Immature natural killer cell (primary cell): ENCODE data around the gene CLSTN2. TPM values are rescaled to one million over a fixed set of nuclear protein-coding genes. Genes with fewer than 3 reads are reported as not detected.

Source experiments
- DNase-seq, 3 donors: peaks; one replicate each; pipeline ENCODE4 v3.0.0; 2022; ENCODE audit warnings: mixed read lengths in 1 of 3
- H3K27ac Mint-ChIP-seq, 6 donors: one replicate each; pipeline ENCODE4 v1.8.0; 2020; ENCODE audit warnings: mixed read lengths in 6 of 6, mild to moderate bottlenecking in 5 of 6, inconsistent platforms in 4 of 6, moderate library complexity in 3 of 6
- H3K27me3 Mint-ChIP-seq, 3 donors: one replicate each; pipeline ENCODE4 v1.8.0; 2020 to 2021; ENCODE audit warnings: low read depth in 3 of 3, mild to moderate bottlenecking in 3 of 3, mixed read lengths in 3 of 3, moderate library complexity in 3 of 3, inconsistent platforms in 1 of 3
- H3K36me3 Mint-ChIP-seq, 3 donors: one replicate each; pipeline ENCODE4 v1.8.0; 2020; ENCODE audit warnings: mixed read lengths in 3 of 3, inconsistent platforms in 2 of 3, mild to moderate bottlenecking in 2 of 3
- H3K4me1 Mint-ChIP-seq, 2 donors: one replicate each; pipeline ENCODE4 v1.8.0; 2020; ENCODE audit warnings: inconsistent platforms in 2 of 2, mild to moderate bottlenecking in 2 of 2, mixed read lengths in 2 of 2, moderate library complexity in 1 of 2
- H3K4me3 Mint-ChIP-seq, 5 donors: one replicate each; pipeline ENCODE4 v1.8.0; 2020; ENCODE audit warnings: mild to moderate bottlenecking in 5 of 5, mixed read lengths in 5 of 5, inconsistent platforms in 3 of 5, moderate library complexity in 3 of 5
- H3K9me3 Mint-ChIP-seq, 6 donors: one replicate each; pipeline ENCODE4 v1.8.0; 2020; ENCODE audit warnings: mild to moderate bottlenecking in 6 of 6, mixed read lengths in 6 of 6, inconsistent platforms in 4 of 6, moderate library complexity in 3 of 6
- polyA plus RNA-seq, 3 donors: library from polyadenylated mRNA; unstranded; fragments of 300-500 nt; fragmentation: Illumina TruSeq; gene quantifications; one replicate each; pipeline ENCODE4 v1.2.3, GENCODE V29; 2021

Gene CLSTN2
- polyA plus RNA-seq, 3 donors from 2014 or later: not detected

- Mint-ChIP-seq H3K27ac (no peak overlapping the region), H3K36me3 (no peaks in the 10 kb centered on the region), H3K9me3 (no peaks in the 10 kb centered on the region), H3K27me3 (peaks cover 0 to 7% (median under 1%) of the 10 kb centered on the region in 3 donors), H3K4me1 (no peaks in the 10 kb centered on the region), H3K4me3 (no peak overlapping the region)
- no peak for DNase-seq
These were observed 18.3 kb downstream of the CLSTN2 start for GRCh38 chr3:139953131-139953910.

GRCh38 chr3:139954146-139954860 lies 19.3 kb downstream of the CLSTN2 start:
- H3K27ac Mint-ChIP-seq: no peak overlapping the region
- no peaks in the 10 kb centered on the region for H3K36me3 Mint-ChIP-seq
- no peak for DNase-seq
- H3K9me3 Mint-ChIP-seq: no peaks in the 10 kb centered on the region
- no peak overlapping the region for H3K4me3 Mint-ChIP-seq
- H3K4me1 Mint-ChIP-seq: no peaks in the 10 kb centered on the region
- peaks cover 0 to 5% (median 3%) of the 10 kb centered on the region in 3 donors for H3K27me3 Mint-ChIP-seq

- no peaks in the 10 kb centered on the region for H3K4me1 Mint-ChIP-seq
- H3K36me3 Mint-ChIP-seq: no peaks in the 10 kb centered on the region
- peaks cover 0 to 4% (median 3%) of the 10 kb centered on the region in 3 donors for H3K27me3 Mint-ChIP-seq
- no peak overlapping the region for H3K4me3 Mint-ChIP-seq
- no peak overlapping the region for H3K27ac Mint-ChIP-seq
- H3K9me3 Mint-ChIP-seq: peaks cover 0 to 1% (median 0%) of the 10 kb centered on the region in 6 donors
- DNase-seq: no peak
These were observed 22.9 kb downstream of the CLSTN2 start for GRCh38 chr3:139957844-139958243.

- H3K27me3 Mint-ChIP-seq: peaks cover 0 to 7% (median 3%) of the 10 kb centered on the region in 3 donors
- DNase-seq: no peak
- H3K4me3 Mint-ChIP-seq: no peak overlapping the region
- no peaks in the 10 kb centered on the region for H3K4me1 Mint-ChIP-seq
- no peaks in the 10 kb centered on the region for H3K9me3 Mint-ChIP-seq
- H3K27ac Mint-ChIP-seq: no peak overlapping the region
- H3K36me3 Mint-ChIP-seq: no peaks in the 10 kb centered on the region
These were observed 34.4 kb downstream of the CLSTN2 start for GRCh38 chr3:139969386-139969785.

- no peaks in the 10 kb centered on the region for H3K9me3 Mint-ChIP-seq
- peaks cover 0 to 7% (median 3%) of the 10 kb centered on the region in 3 donors for H3K27me3 Mint-ChIP-seq
- H3K27ac Mint-ChIP-seq: no peak overlapping the region
- H3K4me3 Mint-ChIP-seq: no peak overlapping the region
- H3K4me1 Mint-ChIP-seq: no peaks in the 10 kb centered on the region
- no peaks in the 10 kb centered on the region for H3K36me3 Mint-ChIP-seq
- DNase-seq: no peak
These were observed 35.5 kb downstream of the CLSTN2 start for GRCh38 chr3:139970526-139970925.

GRCh38 chr3:139974809-139975425 lies 39.9 kb downstream of the CLSTN2 start:
- Mint-ChIP-seq H3K27ac (no peak overlapping the region), H3K4me1 (no peaks in the 10 kb centered on the region)

GRCh38 chr3:139975594-139976365 lies 40.8 kb downstream of the CLSTN2 start:
- DNase-seq: no peak
- Mint-ChIP-seq H3K27me3 (peaks cover 0 to 5% (median 0%) of the 10 kb centered on the region in 3 donors), H3K9me3 (no peaks in the 10 kb centered on the region), H3K27ac (no peak overlapping the region), H3K4me3 (no peak overlapping the region), H3K36me3 (no peaks in the 10 kb centered on the region), H3K4me1 (no peaks in the 10 kb centered on the region)

More at GRCh38 chr3:139974809-139975425, 39.9 kb downstream of the CLSTN2 start:
- DNase-seq: no peak
- H3K4me3 Mint-ChIP-seq: no peak overlapping the region
- H3K27me3 Mint-ChIP-seq: peaks cover 0 to 3% (median 0%) of the 10 kb centered on the region in 3 donors
- no peaks in the 10 kb centered on the region for H3K9me3 Mint-ChIP-seq
- no peaks in the 10 kb centered on the region for H3K36me3 Mint-ChIP-seq

- H3K9me3 Mint-ChIP-seq: no peaks in the 10 kb centered on the region
- no peak overlapping the region for H3K4me3 Mint-ChIP-seq
- H3K36me3 Mint-ChIP-seq: no peaks in the 10 kb centered on the region
- no peak overlapping the region for H3K27ac Mint-ChIP-seq
- peaks cover 0 to 5% (median 0%) of the 10 kb centered on the region in 3 donors for H3K27me3 Mint-ChIP-seq
- no peaks in the 10 kb centered on the region for H3K4me1 Mint-ChIP-seq
- DNase-seq: no peak
These were observed 44.0 kb downstream of the CLSTN2 start for GRCh38 chr3:139978966-139979365.

- Mint-ChIP-seq H3K9me3 (no peaks in the 10 kb centered on the region), H3K36me3 (no peaks in the 10 kb centered on the region), H3K4me1 (no peaks in the 10 kb centered on the region), H3K27ac (no peak overlapping the region), H3K4me3 (no peak overlapping the region), H3K27me3 (peaks cover 0 to 5% (median 0%) of the 10 kb centered on the region in 3 donors)
- no peak for DNase-seq
These were observed 45.0 kb downstream of the CLSTN2 start for GRCh38 chr3:139979991-139980390.

GRCh38 chr3:139982404-139982803 lies 47.4 kb downstream of the CLSTN2 start:
- DNase-seq: no peak
- Mint-ChIP-seq H3K27me3 (peaks cover 0 to 7% (median 1%) of the 10 kb centered on the region in 3 donors), H3K36me3 (no peaks in the 10 kb centered on the region), H3K27ac (no peak overlapping the region), H3K4me1 (no peaks in the 10 kb centered on the region), H3K4me3 (no peak overlapping the region), H3K9me3 (peaks cover 0 to 1% (median 0%) of the 10 kb centered on the region in 6 donors)

- H3K9me3 Mint-ChIP-seq: peaks cover 0 to 3% (median 0%) of the 10 kb centered on the region in 6 donors
- no peak overlapping the region for H3K4me3 Mint-ChIP-seq
- no peaks in the 10 kb centered on the region for H3K36me3 Mint-ChIP-seq
- DNase-seq: no peak
- no peak overlapping the region for H3K27ac Mint-ChIP-seq
- peaks cover 0 to 2% (median 1%) of the 10 kb centered on the region in 3 donors for H3K27me3 Mint-ChIP-seq
- no peaks in the 10 kb centered on the region for H3K4me1 Mint-ChIP-seq
These were observed 50.6 kb downstream of the CLSTN2 start for GRCh38 chr3:139985576-139985975.

GRCh38 chr3:139987908-139988307 lies 52.9 kb downstream of the CLSTN2 start:
- H3K36me3 Mint-ChIP-seq: no peaks in the 10 kb centered on the region

GRCh38 chr3:139988472-139989156 lies 53.6 kb downstream of the CLSTN2 start:
- Mint-ChIP-seq H3K27me3 (peaks cover 0 to 2% (median 1%) of the 10 kb centered on the region in 3 donors), H3K4me3 (no peak overlapping the region), H3K36me3 (no peaks in the 10 kb centered on the region), H3K4me1 (no peaks in the 10 kb centered on the region), H3K27ac (no peak overlapping the region), H3K9me3 (peaks cover 0 to 4% (median 2%) of the 10 kb centered on the region in 6 donors)
- DNase-seq: no peak

More at GRCh38 chr3:139987908-139988307, 52.9 kb downstream of the CLSTN2 start:
- no peak for DNase-seq
- Mint-ChIP-seq H3K27ac (no peak overlapping the region), H3K4me1 (no peaks in the 10 kb centered on the region), H3K27me3 (peaks cover 0 to 2% (median 1%) of the 10 kb centered on the region in 3 donors), H3K4me3 (no peak overlapping the region), H3K9me3 (peaks cover 0 to 4% (median 1%) of the 10 kb centered on the region in 6 donors)
